PC-9 (cell line): Measurements from ENCODE around the gene MYH7. TPM values are rescaled to one million over a fixed set of nuclear protein-coding genes. Genes with fewer than 3 reads are reported as not detected.

Source experiments
- BruUV-seq: library from RNA; stranded (reverse); fragments of 400-500 nt; replicated peaks from 2 replicates; lab custom pipeline; 2021; lab: Mats Ljungman, UMichigan
- CTCF ChIA-PET: fragments of 300-600 bp; sonication (Branson Sonifier 250); formaldehyde crosslinking; loops from one replicate; lab custom pipeline; 2022; ENCODE audit warnings: antibody characterized with exemption; lab: Charles Lee
- POLR2A ChIA-PET: fragments of 300-600 bp; sonication (Branson Sonifier 250); formaldehyde crosslinking; loops from one replicate; lab custom pipeline; 2022; ENCODE audit warnings: antibody characterized with exemption; ENCODE audit not compliant: unreplicated experiment; lab: Charles Lee
- DNase-seq, 2 experiments: peaks; one replicate each; pipeline versions ENCODE4 v3.0.0 to v3.0.0-alpha.2; 2015 to 2022; ENCODE audit warnings: mixed read lengths in 1 of 2
- H2AFZ ChIP-seq: fragments of 200-600 bp; sonication (generic); 2 replicates; pipeline ENCODE4 v1.8.1; 2017; ENCODE audit warnings: antibody characterized with exemption
- H3F3A ChIP-seq: fragments of 200-600 bp; sonication (generic); 2 replicates; pipeline ENCODE4 v1.8.1; 2017; ENCODE audit warnings: antibody characterized with exemption, mild to moderate bottlenecking, low read depth; ENCODE audit not compliant: insufficient read depth
- H3K27ac ChIP-seq: fragments of 200-600 bp; sonication (generic); 2 replicates; pipeline ENCODE4 v1.6.1; 2016; ENCODE audit warnings: mixed run types
- H3K27me3 ChIP-seq: fragments of 200-600 bp; sonication (generic); 2 replicates; pipeline ENCODE4 v1.6.1; 2016; ENCODE audit warnings: low read depth, mixed run types; ENCODE audit not compliant: insufficient read depth
- H3K36me3 ChIP-seq: fragments of 200-600 bp; sonication (generic); 2 replicates; pipeline ENCODE4 v1.6.1; 2016; ENCODE audit warnings: low read depth, mixed run types
- H3K4me1 ChIP-seq: fragments of 200-600 bp; sonication (generic); replicated peaks from 2 replicates; pipeline ENCODE4 v1.6.1; 2016; ENCODE audit warnings: mixed run types; ENCODE audit not compliant: insufficient read depth
- H3K4me2 ChIP-seq: fragments of 200-600 bp; sonication (generic); 2 replicates; pipeline ENCODE4 v1.6.1; 2017; ENCODE audit warnings: mixed run types
- H3K4me3 ChIP-seq: fragments of 200-600 bp; sonication (generic); 2 replicates; pipeline ENCODE4 v1.6.1; 2016; ENCODE audit warnings: mixed run types
- H3K79me2 ChIP-seq: fragments of 200-600 bp; sonication (generic); 2 replicates; pipeline ENCODE4 v1.6.1; 2017; ENCODE audit warnings: low read depth, mixed run types
- H3K9me2 ChIP-seq: fragments of 200-600 bp; sonication (generic); 2 replicates; pipeline ENCODE4 v1.8.1; 2017; ENCODE audit warnings: mild to moderate bottlenecking; ENCODE audit not compliant: insufficient read depth
- H3K9me3 ChIP-seq: fragments of 200-600 bp; sonication (generic); 2 replicates; pipeline ENCODE4 v1.8.1; 2016; ENCODE audit warnings: low read depth; ENCODE audit not compliant: insufficient read depth
- H4K20me1 ChIP-seq: fragments of 200-600 bp; sonication (generic); 2 replicates; pipeline ENCODE4 v1.8.1; 2017; ENCODE audit not compliant: insufficient read depth
- CTCF ChIP-seq: fragments of 200-600 bp; sonication (generic); conservative IDR thresholded peaks from 2 replicates; pipeline ENCODE4 v1.6.1; 2017; ENCODE audit warnings: mixed run types, antibody characterized with exemption, mild to moderate bottlenecking, moderate library complexity
- EZH2 ChIP-seq: fragments of 200-600 bp; sonication (generic); IDR thresholded peaks from 2 replicates; pipeline ENCODE4 v1.8.0; 2017; ENCODE audit warnings: antibody characterized with exemption, low read depth
- intact Hi-C: fragments of 100-400 bp; cut with micrococcal nuclease; formaldehyde crosslinking; loops from one replicate; pipeline ENCODE4 v1.10.0; 2022; ENCODE audit not compliant: unreplicated experiment
- total RNA-seq: library from RNA; stranded (reverse); gene quantifications from 2 replicates; pipeline ENCODE4 v1.2.3, GENCODE V29; 2021

The MYH7 gene
- total RNA-seq, 1 experiment from 2014 or later, result not detected

- intact Hi-C loops, result no loop called here
- Histone ChIP-seq H3F3A (no peaks in the 10 kb centered on the region), H3K36me3 (no peaks in the 10 kb centered on the region), H3K4me2 (no peak overlapping the region), H2AFZ (no peak overlapping the region), H3K79me2 (no peaks in the 10 kb centered on the region), H3K4me3 (no peak overlapping the region), H3K4me1 (no peaks in the 10 kb centered on the region), H4K20me1 (no peaks in the 10 kb centered on the region), H3K27me3 (peaks cover 75% of the 10 kb centered on the region), H3K9me3 (no peaks in the 10 kb centered on the region), H3K27ac (no peak overlapping the region), H3K9me2 (no peaks in the 10 kb centered on the region)
- TF ChIP-seq EZH2 (no peak), CTCF (no peak)
- CTCF ChIA-PET, result no interaction called here
- no peak for DNase-seq
- BruUV-seq, result no TSS peak
- POLR2A ChIA-PET, result no interaction called here
Measured at GRCh38 chr14:23439107-23439835, 3.8 kb upstream of the MYH7 start.

GRCh38 chr14:23438101-23438971 lies 2.9 kb upstream of the MYH7 start:
- no peaks in the 10 kb centered on the region for H3F3A ChIP-seq
- DNase-seq, result no peak
- H3K4me2 ChIP-seq, result no peak overlapping the region
- TF ChIP-seq EZH2 (no peak), CTCF (no peak)
- no peaks in the 10 kb centered on the region for H3K4me1 ChIP-seq
- intact Hi-C loops, result no loop called here
- no peaks in the 10 kb centered on the region for H3K36me3 ChIP-seq
- no peaks in the 10 kb centered on the region for H3K9me3 ChIP-seq
- POLR2A ChIA-PET, result no interaction called here
- CTCF ChIA-PET, result no interaction called here
- no peaks in the 10 kb centered on the region for H3K79me2 ChIP-seq
- H4K20me1 ChIP-seq, result no peaks in the 10 kb centered on the region
- no TSS peak for BruUV-seq
- no peak overlapping the region for H2AFZ ChIP-seq
- H3K9me2 ChIP-seq, result no peaks in the 10 kb centered on the region
- no peak overlapping the region for H3K27ac ChIP-seq
- H3K27me3 ChIP-seq, result peaks cover 79% of the 10 kb centered on the region
- no peak overlapping the region for H3K4me3 ChIP-seq

GRCh38 chr14:23437133-23438100 lies 2.0 kb upstream of the MYH7 start:
- TF ChIP-seq CTCF (no peak), EZH2 (no peak)
- no TSS peak for BruUV-seq
- DNase-seq, result no peak
- Histone ChIP-seq H2AFZ (no peak overlapping the region), H3K4me2 (no peak overlapping the region), H3K9me2 (no peaks in the 10 kb centered on the region), H4K20me1 (no peaks in the 10 kb centered on the region), H3K4me3 (no peak overlapping the region), H3K9me3 (no peaks in the 10 kb centered on the region), H3K27me3 (peaks cover 79% of the 10 kb centered on the region), H3K4me1 (no peaks in the 10 kb centered on the region), H3K27ac (no peak overlapping the region), H3K79me2 (no peaks in the 10 kb centered on the region), H3F3A (no peaks in the 10 kb centered on the region), H3K36me3 (no peaks in the 10 kb centered on the region)
- intact Hi-C loops, result no loop called here
- ChIA-PET POLR2A (interaction anchor here (0.7 kb wide), 1 partner anchor 35 kb away, joined by 3 read pairs; no protein-coding TSS in a partner anchor), CTCF (no interaction called here)
